Measurements from ENCODE around the gene PROM2. TPM values are rescaled to one million over a fixed set of nuclear protein-coding genes. Genes with fewer than 3 reads are reported as not detected.

The PROM2 gene
- total and polyA plus RNA-seq, 4 donors = 0.11 to 1.1 (median 0.24) TPM

- Histone ChIP-seq H3K4me1 (ENCODE audit: control insufficient read depth in 4 of 4, insufficient read depth in 4 of 4, low read length in 3 of 4) (peaks cover 7 to 20% (median 18%) of the 10 kb centered on the region in 4 donors), H3K9ac (ENCODE audit: low read depth in 1 of 2, low read length in 2 of 2) (no peak overlapping the region), H3K27me3 (ENCODE audit: control insufficient read depth in 4 of 4, insufficient read depth in 4 of 4, low read length in 3 of 4) (no peaks in the 10 kb centered on the region), H3K9me3 (ENCODE audit: control insufficient read depth in 4 of 4, low read length in 3 of 4) (no peaks in the 10 kb centered on the region), H3K36me3 (ENCODE audit: control insufficient read depth in 4 of 4, insufficient read depth in 3 of 4, low read depth in 1 of 4, low read length in 3 of 4) (no peaks in the 10 kb centered on the region), H3K4me3 (ENCODE audit: low read depth in 1 of 3, low read length in 3 of 3) (peak overlapping the region in 1 of 3 donors; percentile 18), H3K27ac (ENCODE audit: low read depth in 1 of 2, low read length in 2 of 2) (peak overlapping the region; percentile 75 to 86)
- DNase-seq (ENCODE audit: low spot score) = no peak
- TF ChIP-seq FOXA2 (IDR thresholded peaks at IDR 0.05) = peak; percentile 57
- peak in 1 of 2 donors; percentile 70 for TF ChIP-seq JUND (IDR thresholded peaks at IDR 0.05)
- TF ChIP-seq, protein P1, sequence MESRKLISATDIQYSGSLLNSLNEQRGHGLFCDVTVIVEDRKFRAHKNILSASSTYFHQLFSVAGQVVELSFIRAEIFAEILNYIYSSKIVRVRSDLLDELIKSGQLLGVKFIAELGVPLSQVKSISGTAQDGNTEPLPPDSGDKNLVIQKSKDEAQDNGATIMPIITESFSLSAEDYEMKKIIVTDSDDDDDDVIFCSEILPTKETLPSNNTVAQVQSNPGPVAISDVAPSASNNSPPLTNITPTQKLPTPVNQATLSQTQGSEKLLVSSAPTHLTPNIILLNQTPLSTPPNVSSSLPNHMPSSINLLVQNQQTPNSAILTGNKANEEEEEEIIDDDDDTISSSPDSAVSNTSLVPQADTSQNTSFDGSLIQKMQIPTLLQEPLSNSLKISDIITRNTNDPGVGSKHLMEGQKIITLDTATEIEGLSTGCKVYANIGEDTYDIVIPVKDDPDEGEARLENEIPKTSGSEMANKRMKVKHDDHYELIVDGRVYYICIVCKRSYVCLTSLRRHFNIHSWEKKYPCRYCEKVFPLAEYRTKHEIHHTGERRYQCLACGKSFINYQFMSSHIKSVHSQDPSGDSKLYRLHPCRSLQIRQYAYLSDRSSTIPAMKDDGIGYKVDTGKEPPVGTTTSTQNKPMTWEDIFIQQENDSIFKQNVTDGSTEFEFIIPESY (IDR thresholded peaks at IDR 0.05) = no peak
- TF ChIP-seq, protein P2, sequence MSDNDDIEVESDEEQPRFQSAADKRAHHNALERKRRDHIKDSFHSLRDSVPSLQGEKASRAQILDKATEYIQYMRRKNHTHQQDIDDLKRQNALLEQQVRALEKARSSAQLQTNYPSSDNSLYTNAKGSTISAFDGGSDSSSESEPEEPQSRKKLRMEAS (IDR thresholded peaks at IDR 0.05) = no peak
- TF ChIP-seq RXRA (IDR thresholded peaks at IDR 0.05) = peak; percentile 61 to 76
- peak; percentile 33 for TF ChIP-seq FOXA1 (IDR thresholded peaks at IDR 0.05)
- TF ChIP-seq, protein P3, sequence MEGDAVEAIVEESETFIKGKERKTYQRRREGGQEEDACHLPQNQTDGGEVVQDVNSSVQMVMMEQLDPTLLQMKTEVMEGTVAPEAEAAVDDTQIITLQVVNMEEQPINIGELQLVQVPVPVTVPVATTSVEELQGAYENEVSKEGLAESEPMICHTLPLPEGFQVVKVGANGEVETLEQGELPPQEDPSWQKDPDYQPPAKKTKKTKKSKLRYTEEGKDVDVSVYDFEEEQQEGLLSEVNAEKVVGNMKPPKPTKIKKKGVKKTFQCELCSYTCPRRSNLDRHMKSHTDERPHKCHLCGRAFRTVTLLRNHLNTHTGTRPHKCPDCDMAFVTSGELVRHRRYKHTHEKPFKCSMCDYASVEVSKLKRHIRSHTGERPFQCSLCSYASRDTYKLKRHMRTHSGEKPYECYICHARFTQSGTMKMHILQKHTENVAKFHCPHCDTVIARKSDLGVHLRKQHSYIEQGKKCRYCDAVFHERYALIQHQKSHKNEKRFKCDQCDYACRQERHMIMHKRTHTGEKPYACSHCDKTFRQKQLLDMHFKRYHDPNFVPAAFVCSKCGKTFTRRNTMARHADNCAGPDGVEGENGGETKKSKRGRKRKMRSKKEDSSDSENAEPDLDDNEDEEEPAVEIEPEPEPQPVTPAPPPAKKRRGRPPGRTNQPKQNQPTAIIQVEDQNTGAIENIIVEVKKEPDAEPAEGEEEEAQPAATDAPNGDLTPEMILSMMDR (IDR thresholded peaks at IDR 0.05; ENCODE audit: low read depth, low read length, missing input control) = no peak
- peak; percentile 34 to 59 for TF ChIP-seq HNF4A (conservative IDR thresholded peaks at IDR 0.05)
- TF ChIP-seq RAD21 (IDR thresholded peaks at IDR 0.05) = no peak
- peak; percentile 44 for TF ChIP-seq NR2F2 (IDR thresholded peaks at IDR 0.05)
- TF ChIP-seq TAF1 (conservative IDR thresholded peaks at IDR 0.05) = no peak
- TF ChIP-seq HNF4G (IDR thresholded peaks at IDR 0.05) = no peak
- TF ChIP-seq EGR1 (IDR thresholded peaks at IDR 0.05; ENCODE audit: low read depth in 2 of 2) = no peak
- TF ChIP-seq, protein P4, sequence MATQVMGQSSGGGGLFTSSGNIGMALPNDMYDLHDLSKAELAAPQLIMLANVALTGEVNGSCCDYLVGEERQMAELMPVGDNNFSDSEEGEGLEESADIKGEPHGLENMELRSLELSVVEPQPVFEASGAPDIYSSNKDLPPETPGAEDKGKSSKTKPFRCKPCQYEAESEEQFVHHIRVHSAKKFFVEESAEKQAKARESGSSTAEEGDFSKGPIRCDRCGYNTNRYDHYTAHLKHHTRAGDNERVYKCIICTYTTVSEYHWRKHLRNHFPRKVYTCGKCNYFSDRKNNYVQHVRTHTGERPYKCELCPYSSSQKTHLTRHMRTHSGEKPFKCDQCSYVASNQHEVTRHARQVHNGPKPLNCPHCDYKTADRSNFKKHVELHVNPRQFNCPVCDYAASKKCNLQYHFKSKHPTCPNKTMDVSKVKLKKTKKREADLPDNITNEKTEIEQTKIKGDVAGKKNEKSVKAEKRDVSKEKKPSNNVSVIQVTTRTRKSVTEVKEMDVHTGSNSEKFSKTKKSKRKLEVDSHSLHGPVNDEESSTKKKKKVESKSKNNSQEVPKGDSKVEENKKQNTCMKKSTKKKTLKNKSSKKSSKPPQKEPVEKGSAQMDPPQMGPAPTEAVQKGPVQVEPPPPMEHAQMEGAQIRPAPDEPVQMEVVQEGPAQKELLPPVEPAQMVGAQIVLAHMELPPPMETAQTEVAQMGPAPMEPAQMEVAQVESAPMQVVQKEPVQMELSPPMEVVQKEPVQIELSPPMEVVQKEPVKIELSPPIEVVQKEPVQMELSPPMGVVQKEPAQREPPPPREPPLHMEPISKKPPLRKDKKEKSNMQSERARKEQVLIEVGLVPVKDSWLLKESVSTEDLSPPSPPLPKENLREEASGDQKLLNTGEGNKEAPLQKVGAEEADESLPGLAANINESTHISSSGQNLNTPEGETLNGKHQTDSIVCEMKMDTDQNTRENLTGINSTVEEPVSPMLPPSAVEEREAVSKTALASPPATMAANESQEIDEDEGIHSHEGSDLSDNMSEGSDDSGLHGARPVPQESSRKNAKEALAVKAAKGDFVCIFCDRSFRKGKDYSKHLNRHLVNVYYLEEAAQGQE (IDR thresholded peaks at IDR 0.05) = peak; percentile 49
- peak; percentile 93 for TF ChIP-seq SP1 (IDR thresholded peaks at IDR 0.05)
- no peak for TF ChIP-seq GABPA (IDR thresholded peaks at IDR 0.05 in 1 of 2, conservative IDR thresholded peaks at IDR 0.05 in 1 of 2)
- TF ChIP-seq ATF3 (IDR thresholded peaks at IDR 0.05) = no peak
- TF ChIP-seq YY1 (IDR thresholded peaks at IDR 0.05) = peak; percentile 86
- WGBS = 26% methylated on average over 15 of the region's 15 CpGs
Measured at GRCh38 chr2:95305380-95306061, 31.3 kb downstream of the PROM2 start.

Measured in liver (tissue), 9 donors.